Measurements from ENCODE around the gene DNASE1L2.

The DNASE1L2 gene

GRCh38 chr16:2190659-2191445, 45.4 kb upstream of the DNASE1L2 start:
- TF ChIP-seq CTCF (IDR thresholded peaks at IDR 0.05; ENCODE audit: borderline replicate concordance, control extremely low read depth, extremely low read depth, insufficient read depth, missing control alignments), result no peak
- DNase-seq (ENCODE audit: low spot score), result no peak
- in situ Hi-C loops (cut with MboI; ENCODE audit: low sequenced_read_pairs, unreplicated experiment), result no loop called here

- in situ Hi-C loops (cut with MboI; ENCODE audit: low sequenced_read_pairs, unreplicated experiment), result no loop called here
- no peak for TF ChIP-seq CTCF (IDR thresholded peaks at IDR 0.05; ENCODE audit: borderline replicate concordance, control extremely low read depth, extremely low read depth, insufficient read depth, missing control alignments)
- no peak for DNase-seq (ENCODE audit: low spot score)
Measured at GRCh38 chr16:2191446-2191706, 44.9 kb upstream of the DNASE1L2 start.

- DNase-seq (ENCODE audit: low spot score), result no peak
- TF ChIP-seq CTCF (IDR thresholded peaks at IDR 0.05; ENCODE audit: borderline replicate concordance, control extremely low read depth, extremely low read depth, insufficient read depth, missing control alignments), result no peak
- in situ Hi-C loops (cut with MboI; ENCODE audit: low sequenced_read_pairs, unreplicated experiment), result no loop called here
Measured at GRCh38 chr16:2194166-2194834, 41.9 kb upstream of the DNASE1L2 start.

- peak; percentile 85 for DNase-seq (ENCODE audit: low spot score)
- peak; percentile 43 for TF ChIP-seq CTCF (IDR thresholded peaks at IDR 0.05; ENCODE audit: borderline replicate concordance, control extremely low read depth, extremely low read depth, insufficient read depth, missing control alignments)
- in situ Hi-C loops (cut with MboI; ENCODE audit: low sequenced_read_pairs, unreplicated experiment), result no loop called here
Measured at GRCh38 chr16:2194852-2195321, 41.4 kb upstream of the DNASE1L2 start.

GRCh38 chr16:2195322-2196161, 40.7 kb upstream of the DNASE1L2 start:
- TF ChIP-seq CTCF (IDR thresholded peaks at IDR 0.05; ENCODE audit: borderline replicate concordance, control extremely low read depth, extremely low read depth, insufficient read depth, missing control alignments), result no peak
- in situ Hi-C loops (cut with MboI; ENCODE audit: low sequenced_read_pairs, unreplicated experiment), result no loop called here
- DNase-seq (ENCODE audit: low spot score), result no peak

GRCh38 chr16:2196162-2196980, 39.9 kb upstream of the DNASE1L2 start, which contains the start of gene CASKIN1:
Gene CASKIN1 (minus strand): TSS chr16:2196605. CDS start chr16:2196432, 173 bp downstream.
- DNase-seq (ENCODE audit: low spot score), result peak; percentile 67
- TF ChIP-seq CTCF (IDR thresholded peaks at IDR 0.05; ENCODE audit: borderline replicate concordance, control extremely low read depth, extremely low read depth, insufficient read depth, missing control alignments), result no peak
- in situ Hi-C loops (cut with MboI; ENCODE audit: low sequenced_read_pairs, unreplicated experiment), result no loop called here
